ENCODE measurements around the gene GAB1.

DNA sequence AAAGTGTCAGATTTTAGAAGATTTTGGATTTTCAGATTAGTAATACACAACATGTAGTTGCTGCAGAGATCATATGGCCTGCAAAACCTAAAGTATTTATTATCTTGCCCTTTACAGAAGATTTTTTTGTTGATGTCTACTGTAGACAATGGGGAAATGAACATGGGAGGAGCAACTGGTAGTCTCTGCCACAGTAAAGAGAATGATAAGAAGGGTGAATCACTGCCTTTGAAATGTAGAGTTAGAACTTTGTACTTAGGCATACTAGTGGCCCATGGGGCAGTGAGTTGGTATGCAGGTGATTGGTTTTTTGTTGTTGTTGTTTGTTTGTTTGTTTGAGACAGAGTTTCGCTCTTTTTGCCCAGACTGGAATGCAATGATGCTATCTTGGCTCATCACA, 50.1 kb downstream of the GAB1 start:
- TF ChIP-seq, protein P1, sequence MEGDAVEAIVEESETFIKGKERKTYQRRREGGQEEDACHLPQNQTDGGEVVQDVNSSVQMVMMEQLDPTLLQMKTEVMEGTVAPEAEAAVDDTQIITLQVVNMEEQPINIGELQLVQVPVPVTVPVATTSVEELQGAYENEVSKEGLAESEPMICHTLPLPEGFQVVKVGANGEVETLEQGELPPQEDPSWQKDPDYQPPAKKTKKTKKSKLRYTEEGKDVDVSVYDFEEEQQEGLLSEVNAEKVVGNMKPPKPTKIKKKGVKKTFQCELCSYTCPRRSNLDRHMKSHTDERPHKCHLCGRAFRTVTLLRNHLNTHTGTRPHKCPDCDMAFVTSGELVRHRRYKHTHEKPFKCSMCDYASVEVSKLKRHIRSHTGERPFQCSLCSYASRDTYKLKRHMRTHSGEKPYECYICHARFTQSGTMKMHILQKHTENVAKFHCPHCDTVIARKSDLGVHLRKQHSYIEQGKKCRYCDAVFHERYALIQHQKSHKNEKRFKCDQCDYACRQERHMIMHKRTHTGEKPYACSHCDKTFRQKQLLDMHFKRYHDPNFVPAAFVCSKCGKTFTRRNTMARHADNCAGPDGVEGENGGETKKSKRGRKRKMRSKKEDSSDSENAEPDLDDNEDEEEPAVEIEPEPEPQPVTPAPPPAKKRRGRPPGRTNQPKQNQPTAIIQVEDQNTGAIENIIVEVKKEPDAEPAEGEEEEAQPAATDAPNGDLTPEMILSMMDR (IDR thresholded peaks at IDR 0.05) = no peak
- no peak for TF ChIP-seq POLR2AphosphoS5 (IDR thresholded peaks at IDR 0.05)

Data from upper lobe of left lung (tissue), 4 donors.